Measurements from ENCODE around the gene CCDC138.

GRCh38 chr2:108909275-108909823, 122.8 kb downstream of the CCDC138 start:
- TF ChIP-seq CTCF (optimal IDR thresholded peaks at IDR 0.05 in 1 of 3, IDR thresholded peaks at IDR 0.05 in 1 of 3, conservative IDR thresholded peaks at IDR 0.05 in 1 of 3; ENCODE audit: extremely low read depth in 1 of 3, insufficient read depth in 2 of 3, low read length in 3 of 3), result no peak
- no peak for TF ChIP-seq EZH2 (IDR thresholded peaks at IDR 0.05; ENCODE audit: low read length)
